Activated CD8-positive, alpha-beta memory T cell treated with anti-CD3 and anti-CD28 coated beads, Interleukin-2, amount 10 ng/mL, durations not matched to agents 7 days and 5 days (primary cell): ENCODE results near the gene CSN1S1. TPM values are rescaled to one million over a fixed set of nuclear protein-coding genes. Genes with fewer than 3 reads are reported as not detected.
"Not testable (repeated sequence)": the region's sequence is repeated elsewhere in the genome, so short reads cannot be mapped to it uniquely, and the experiment has no call there.

Experiments used
- ATAC-seq: fragments of 150-1000 bp; cut with Tn5 transposase; one replicate; pipeline ENCODE4 v1.10.0; 2021; ENCODE audit warnings: moderate library complexity
- CTCF ChIA-PET: fragments of 350-600 bp; sonication (Branson Sonifier 250); formaldehyde crosslinking; loops from one replicate; lab custom pipeline; 2021; ENCODE audit warnings: antibody characterized with exemption; lab: Charles Lee
- DNase-seq: peaks from one replicate; pipeline ENCODE4 v3.0.0-alpha.2; 2020
- H3K27ac Mint-ChIP-seq: one replicate; pipeline ENCODE4 v1.8.0; 2021; ENCODE audit warnings: mild to moderate bottlenecking, mixed read lengths
- H3K27me3 Mint-ChIP-seq: one replicate; pipeline ENCODE4 v1.8.0; 2021; ENCODE audit warnings: mixed read lengths
- H3K36me3 Mint-ChIP-seq: one replicate; pipeline ENCODE4 v1.8.0; 2021; ENCODE audit warnings: mild to moderate bottlenecking, mixed read lengths
- H3K4me1 Mint-ChIP-seq: one replicate; pipeline ENCODE4 v1.8.0; 2021; ENCODE audit warnings: mixed read lengths
- H3K4me3 Mint-ChIP-seq: one replicate; pipeline ENCODE4 v1.8.0; 2021; ENCODE audit warnings: mild to moderate bottlenecking, moderate library complexity, mixed read lengths
- H3K9me3 Mint-ChIP-seq: one replicate; pipeline ENCODE4 v1.8.0; 2022; ENCODE audit warnings: low read depth, mixed read lengths
- total RNA-seq, 2 experiments: library from RNA; stranded (reverse); gene quantifications; one replicate each; pipeline ENCODE4 v1.2.3, GENCODE V29; 2021

Gene CSN1S1
- not detected for total RNA-seq

DNA sequence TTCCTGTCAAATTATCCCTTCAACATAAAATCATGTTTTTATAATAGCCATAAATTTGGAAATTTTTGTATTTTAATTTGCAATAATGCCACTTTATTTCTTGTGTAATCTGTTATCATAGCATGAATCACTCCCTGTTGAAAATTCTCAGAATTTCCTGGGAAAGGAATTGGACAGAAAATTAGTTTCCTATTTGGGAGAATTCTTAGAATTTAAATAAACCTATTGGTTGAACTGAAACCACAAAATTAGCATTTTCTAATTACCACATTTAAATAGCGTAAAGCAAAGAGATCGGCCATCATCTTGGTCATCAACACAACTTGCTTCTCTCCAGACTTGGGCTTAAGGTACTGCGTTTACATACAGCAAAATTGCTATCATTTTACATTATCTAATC, at the start of gene CSN1S1:
Gene CSN1S1, plus strand, starts transcription at position 301 of the 400 bp plus-strand sequence. CDS start 1,488 bp downstream, outside the sequence.
- Mint-ChIP-seq H3K27ac (no peak within 1 kb of the TSS), H3K27me3 (no peaks in the 10 kb centered on the region), H3K9me3 (no peaks in the 10 kb centered on the region), H3K4me3 (no peak within 1 kb of the TSS), H3K36me3 (no peaks in the 10 kb centered on the region), H3K4me1 (no peaks in the 10 kb centered on the region)
- DNase-seq, result no peak
- CTCF ChIA-PET, result no interaction called here
- ATAC-seq, result no peak

DNA sequence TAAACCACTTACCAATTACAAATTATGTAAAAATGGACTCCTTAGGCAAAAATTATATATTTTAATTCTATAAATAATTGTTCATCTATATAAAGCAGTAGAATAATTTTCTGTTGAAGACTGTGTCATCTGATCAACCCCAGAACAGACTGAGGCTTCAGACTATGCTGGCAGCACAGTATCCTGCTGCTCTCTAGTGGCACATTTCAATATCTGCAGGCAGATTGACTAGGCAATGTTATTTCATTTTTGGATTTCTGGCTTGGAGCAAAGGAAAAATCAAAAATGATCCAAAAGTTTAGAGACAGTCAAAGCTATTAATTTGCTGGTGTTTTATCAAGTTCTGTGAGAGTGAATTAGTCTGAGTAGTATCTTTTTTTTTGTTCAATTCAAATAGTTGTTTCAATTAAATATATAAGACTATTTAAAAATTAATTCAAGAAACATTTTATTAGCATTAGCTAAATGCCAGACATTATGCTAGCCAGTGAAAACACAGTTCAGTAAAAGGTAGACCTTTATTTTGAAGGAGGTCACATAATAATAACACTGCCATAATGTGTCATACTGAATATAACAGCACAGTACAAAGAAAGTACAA, 49.6 kb upstream of the CSN1S1 start:
- H3K36me3 Mint-ChIP-seq, result no peaks in the 10 kb centered on the region
- CTCF ChIA-PET, result interaction anchor here (1.0 to 1.7 kb wide), 2 partner anchors 13 to 191 kb away, joined by 3 to 5 read pairs; no protein-coding TSS in a partner anchor
- no peaks in the 10 kb centered on the region for H3K27me3 Mint-ChIP-seq
- ATAC-seq (peak; percentile 57), DNase-seq (no peak)
- no peaks in the 10 kb centered on the region for H3K9me3 Mint-ChIP-seq
- no peaks in the 10 kb centered on the region for H3K4me1 Mint-ChIP-seq
- no peak overlapping the region for H3K27ac Mint-ChIP-seq
- no peak overlapping the region for H3K4me3 Mint-ChIP-seq

- no peaks in the 10 kb centered on the region for H3K36me3 Mint-ChIP-seq
- CTCF ChIA-PET, result no interaction called here
- no peak for ATAC-seq
- no peaks in the 10 kb centered on the region for H3K27me3 Mint-ChIP-seq
- no peak overlapping the region for H3K4me3 Mint-ChIP-seq
- DNase-seq, result no peak
- no peaks in the 10 kb centered on the region for H3K4me1 Mint-ChIP-seq
- no peak overlapping the region for H3K27ac Mint-ChIP-seq
- no peaks in the 10 kb centered on the region for H3K9me3 Mint-ChIP-seq
Observed at GRCh38 chr4:69882150-69882549, 48.7 kb upstream of the CSN1S1 start.

DNA sequence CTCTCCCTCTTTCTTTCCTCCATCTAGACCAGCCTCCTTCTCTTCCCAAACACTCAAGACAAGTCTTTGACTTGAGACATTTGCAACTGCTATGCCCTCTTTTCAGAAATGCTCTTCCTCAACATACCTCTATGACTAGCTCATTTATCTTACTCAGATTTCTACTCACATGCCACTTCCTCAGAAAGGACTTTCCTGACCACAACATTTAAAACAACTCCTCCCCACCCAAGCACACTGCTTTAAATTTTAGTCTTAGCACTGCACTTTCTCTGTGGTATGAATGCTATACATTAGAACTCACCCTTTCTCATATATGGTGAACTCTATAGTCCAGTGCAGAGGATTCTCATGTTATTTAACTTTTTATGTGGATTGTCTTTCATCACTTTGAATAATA, 42.5 kb upstream of the CSN1S1 start:
- Mint-ChIP-seq H3K4me1 (peaks cover 4% of the 10 kb centered on the region), H3K27me3 (no peaks in the 10 kb centered on the region), H3K9me3 (no peaks in the 10 kb centered on the region), H3K27ac (no peak overlapping the region), H3K36me3 (no peaks in the 10 kb centered on the region), H3K4me3 (no peak overlapping the region)
- ATAC-seq, result no peak
- DNase-seq, result no peak
- CTCF ChIA-PET, result no interaction called here

DNA sequence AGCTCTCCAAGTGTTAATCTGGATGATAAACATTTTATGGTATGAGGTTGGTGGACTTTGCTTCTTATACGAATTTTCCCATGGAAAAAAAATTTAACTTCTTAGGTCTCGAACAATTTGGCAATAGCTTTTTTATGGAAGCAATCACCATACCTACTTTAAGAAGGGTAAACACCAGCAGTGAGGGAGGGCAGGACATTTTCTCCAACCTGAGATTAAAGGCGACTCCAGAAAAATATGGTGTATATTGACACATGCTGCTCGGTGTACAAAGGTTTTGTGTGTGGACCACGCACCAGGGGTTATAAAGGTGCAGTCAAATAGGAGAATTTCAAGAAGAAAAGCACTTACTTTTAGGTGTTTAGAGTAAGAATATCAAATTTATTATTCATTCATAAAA, 36.7 kb upstream of the CSN1S1 start:
- Mint-ChIP-seq H3K36me3 (no peaks in the 10 kb centered on the region), H3K27me3 (no peaks in the 10 kb centered on the region), H3K9me3 (no peaks in the 10 kb centered on the region), H3K4me3 (no peak overlapping the region), H3K27ac (no peak overlapping the region), H3K4me1 (no peaks in the 10 kb centered on the region)
- CTCF ChIA-PET, result interaction anchor here (1.3 kb wide), 1 partner anchor 13 kb away, joined by 3 read pairs; no protein-coding TSS in a partner anchor
- ATAC-seq (no peak), DNase-seq (no peak)

DNA sequence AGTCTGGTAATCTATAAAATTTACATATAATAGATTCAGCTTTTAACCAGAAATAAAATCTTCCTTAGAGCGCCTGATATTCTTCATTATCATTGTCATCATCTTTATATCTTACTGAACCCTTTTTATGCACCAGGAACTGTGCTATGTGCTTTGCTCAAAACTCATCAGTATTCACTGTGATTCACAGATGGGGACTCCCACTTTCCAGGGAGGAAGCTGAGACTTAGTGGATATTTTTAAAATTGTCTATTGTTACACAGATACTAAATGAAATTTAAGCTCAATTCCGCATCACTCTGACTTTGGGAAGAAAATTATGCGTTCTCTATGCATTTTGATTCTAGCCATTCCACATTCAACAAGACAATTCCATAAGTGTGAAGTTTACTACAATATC, 36.1 kb upstream of the CSN1S1 start:
- no peak for DNase-seq
- Mint-ChIP-seq H3K27ac (no peak overlapping the region), H3K4me1 (no peaks in the 10 kb centered on the region), H3K9me3 (no peaks in the 10 kb centered on the region), H3K27me3 (no peaks in the 10 kb centered on the region), H3K36me3 (no peaks in the 10 kb centered on the region), H3K4me3 (no peak overlapping the region)
- no peak for ATAC-seq
- CTCF ChIA-PET, result interaction anchor here (1.3 kb wide), 1 partner anchor 13 kb away, joined by 3 read pairs; no protein-coding TSS in a partner anchor

DNA sequence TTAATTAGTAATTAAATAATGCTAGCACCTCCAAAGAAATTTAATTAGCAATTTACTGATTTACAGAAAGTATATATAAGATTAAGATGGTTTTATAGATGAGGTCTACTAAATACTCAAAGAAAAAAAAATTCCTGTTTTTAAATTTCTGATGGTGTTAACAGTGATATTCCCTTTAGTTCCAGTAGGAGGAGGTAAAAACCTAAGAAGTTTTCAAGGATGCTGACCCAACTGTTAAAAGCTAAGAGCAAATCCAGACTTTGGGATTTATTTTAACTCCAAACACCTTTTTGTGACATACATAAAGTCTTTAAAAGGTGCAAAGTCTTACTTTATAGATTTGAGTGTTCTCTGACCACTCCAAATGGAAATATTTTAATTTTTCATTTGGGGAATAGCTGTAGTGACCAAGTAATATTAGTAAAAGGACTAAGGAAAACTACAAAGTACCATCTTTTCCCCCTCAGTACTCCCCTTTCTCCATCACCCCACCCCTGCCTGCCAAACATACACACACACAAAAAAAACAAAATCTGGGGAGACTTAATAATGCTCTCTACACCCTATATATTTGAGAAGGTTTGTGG, 34.2 kb upstream of the CSN1S1 start:
- CTCF ChIA-PET, result no interaction called here
- H3K27me3 Mint-ChIP-seq, result no peaks in the 10 kb centered on the region
- DNase-seq (no peak), ATAC-seq (no peak)
- no peaks in the 10 kb centered on the region for H3K4me1 Mint-ChIP-seq
- H3K4me3 Mint-ChIP-seq, result no peak overlapping the region
- H3K27ac Mint-ChIP-seq, result no peak overlapping the region
- no peaks in the 10 kb centered on the region for H3K9me3 Mint-ChIP-seq
- no peaks in the 10 kb centered on the region for H3K36me3 Mint-ChIP-seq

DNA sequence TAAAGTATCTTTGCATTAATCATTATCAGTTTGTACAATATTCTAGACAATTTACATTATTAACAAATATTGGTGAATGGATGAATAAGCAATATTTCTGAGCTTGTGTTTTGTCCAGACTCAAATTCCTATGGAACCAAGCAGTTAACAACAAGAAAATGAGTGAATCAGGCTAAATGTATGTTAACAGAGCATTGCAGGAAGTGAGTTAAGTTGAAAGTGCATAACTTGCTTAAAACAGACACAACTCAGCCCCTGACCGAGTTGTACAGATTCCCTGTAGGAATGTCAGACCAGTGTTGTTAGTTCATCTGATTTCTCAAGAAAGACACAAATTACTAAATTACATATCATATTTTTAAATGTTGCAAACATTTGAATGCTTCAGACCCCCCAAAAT, 23.7 kb upstream of the CSN1S1 start:
- CTCF ChIA-PET, result no interaction called here
- ATAC-seq (no peak), DNase-seq (no peak)
- no peaks in the 10 kb centered on the region for H3K4me1 Mint-ChIP-seq
- H3K36me3 Mint-ChIP-seq, result no peaks in the 10 kb centered on the region
- no peaks in the 10 kb centered on the region for H3K27me3 Mint-ChIP-seq
- no peak overlapping the region for H3K27ac Mint-ChIP-seq
- no peaks in the 10 kb centered on the region for H3K9me3 Mint-ChIP-seq
- no peak overlapping the region for H3K4me3 Mint-ChIP-seq

GRCh38 chr4:69909195-69909594, 21.7 kb upstream of the CSN1S1 start:
- H3K9me3 Mint-ChIP-seq, result no peaks in the 10 kb centered on the region
- no peak overlapping the region for H3K27ac Mint-ChIP-seq
- H3K27me3 Mint-ChIP-seq, result no peaks in the 10 kb centered on the region
- no peaks in the 10 kb centered on the region for H3K4me1 Mint-ChIP-seq
- DNase-seq (no peak), ATAC-seq (no peak)
- H3K4me3 Mint-ChIP-seq, result no peak overlapping the region
- CTCF ChIA-PET, result no interaction called here
- H3K36me3 Mint-ChIP-seq, result no peaks in the 10 kb centered on the region

DNA sequence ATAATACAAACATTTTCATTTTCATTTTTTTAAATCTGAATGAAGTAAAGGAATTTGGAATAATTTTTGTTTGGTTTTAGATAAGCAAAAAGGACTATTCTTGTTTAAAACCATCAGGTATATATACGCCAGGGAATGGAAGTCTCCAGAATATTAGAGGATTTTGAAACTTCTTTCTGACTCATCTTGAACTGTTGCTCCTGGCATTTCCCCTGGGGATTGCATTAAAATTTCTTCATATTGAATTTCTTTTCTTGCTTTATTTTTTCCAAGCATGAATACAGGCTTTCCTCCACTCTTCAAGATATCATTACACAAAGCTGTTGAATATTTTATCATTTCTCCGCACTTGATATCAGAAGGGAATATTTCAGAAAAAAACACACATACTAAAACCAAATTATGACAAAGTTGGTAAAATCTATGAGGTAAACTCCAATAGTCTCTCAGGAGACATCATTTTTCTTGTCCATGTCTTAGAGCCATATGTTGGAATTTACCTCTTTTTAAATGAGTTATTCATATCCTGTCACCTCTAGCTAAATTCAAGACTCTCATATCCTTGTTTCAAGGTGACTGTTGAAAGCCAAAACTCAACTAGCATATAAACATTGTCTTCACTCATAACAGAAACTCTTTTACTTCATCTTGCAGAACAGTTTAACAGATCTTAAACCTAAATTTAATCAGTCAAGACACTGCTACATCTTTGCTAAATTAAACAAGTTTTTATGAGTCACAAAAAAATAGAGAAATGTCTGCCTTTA, 20.7 kb upstream of the CSN1S1 start:
- Mint-ChIP-seq H3K27me3 (no peaks in the 10 kb centered on the region), H3K9me3 (no peaks in the 10 kb centered on the region), H3K36me3 (no peaks in the 10 kb centered on the region), H3K4me3 (no peak overlapping the region), H3K27ac (no peak overlapping the region), H3K4me1 (no peaks in the 10 kb centered on the region)
- DNase-seq (no peak), ATAC-seq (no peak)
- CTCF ChIA-PET, result no interaction called here

GRCh38 chr4:69920874-69921273, 10.0 kb upstream of the CSN1S1 start:
- Mint-ChIP-seq H3K4me3 (no peak overlapping the region), H3K4me1 (no peaks in the 10 kb centered on the region), H3K27me3 (no peaks in the 10 kb centered on the region), H3K36me3 (no peaks in the 10 kb centered on the region), H3K9me3 (no peaks in the 10 kb centered on the region), H3K27ac (no peak overlapping the region)
- CTCF ChIA-PET, result no interaction called here
- ATAC-seq (no peak), DNase-seq (no peak)

- H3K27me3 Mint-ChIP-seq, H3K4me3 Mint-ChIP-seq, ATAC-seq, H3K27ac Mint-ChIP-seq, H3K36me3 Mint-ChIP-seq, H3K4me1 Mint-ChIP-seq, DNase-seq, H3K9me3 Mint-ChIP-seq, CTCF ChIA-PET: not testable (repeated sequence)
Observed at GRCh38 chr4:69923782-69924410, 7.0 kb upstream of the CSN1S1 start.

DNA sequence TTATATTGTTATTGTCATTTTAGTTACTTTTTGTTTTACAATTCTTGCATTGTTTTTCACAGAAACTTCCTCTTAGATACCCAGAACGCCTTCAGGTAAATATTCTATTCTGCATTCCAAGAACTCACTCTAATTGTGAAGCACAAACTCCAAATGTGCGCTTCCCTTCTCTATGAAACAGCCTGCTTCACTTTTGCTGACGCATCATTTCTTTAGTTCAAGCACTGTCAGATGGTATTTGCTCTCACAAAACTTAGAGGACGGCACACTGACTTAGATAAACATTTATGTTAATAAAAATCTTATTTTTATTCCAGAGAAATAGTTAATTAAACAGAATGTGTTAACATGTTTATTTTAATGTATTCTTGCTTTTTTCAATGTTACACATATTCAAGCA, 3.3 kb downstream of the CSN1S1 start:
- ATAC-seq, result no peak
- DNase-seq, result no peak
- H3K4me1 Mint-ChIP-seq, result no peaks in the 10 kb centered on the region
- no peaks in the 10 kb centered on the region for H3K36me3 Mint-ChIP-seq
- no peaks in the 10 kb centered on the region for H3K27me3 Mint-ChIP-seq
- no peak overlapping the region for H3K27ac Mint-ChIP-seq
- CTCF ChIA-PET, result no interaction called here
- H3K4me3 Mint-ChIP-seq, result no peak overlapping the region
- H3K9me3 Mint-ChIP-seq, result no peaks in the 10 kb centered on the region
